ENCODE measurements around the gene SLC46A3. TPM values are rescaled to one million over a fixed set of nuclear protein-coding genes. Genes with fewer than 3 reads are reported as not detected.

The SLC46A3 gene
- total RNA-seq, result 13.0 and 15.4 TPM in 2 replicates

GRCh38 chr13:28718543-28719226 lies at the start of gene SLC46A3:
Gene SLC46A3 (minus strand): TSS chr13:28718970. CDS start chr13:28717998, 972 bp downstream.

GRCh38 chr13:28658796-28659620 lies 59.8 kb downstream of the SLC46A3 start, which contains the start of gene POMP:
Gene POMP (plus strand): TSS chr13:28659130. CDS start chr13:28659185, 55 bp downstream.

Other genes with a start within 250 kb of the SLC46A3 start
- 53.7 and 133 TPM in 2 replicates for gene FLT1, start 223.8 kb downstream of the SLC46A3 start, total RNA-seq
- 101 and 129 TPM in 2 replicates for gene POMP, start 59.8 kb downstream of the SLC46A3 start, total RNA-seq
- gene MTUS2, start 101.4 kb upstream of the SLC46A3 start, total RNA-seq, result under 0.01 TPM in 2 replicates